Spinal cord (tissue), 10 donors: ENCODE measurements around the gene TRIM6. TPM values are rescaled to one million over a fixed set of nuclear protein-coding genes. Genes with fewer than 3 reads are reported as not detected.
"Not testable (repeated sequence)": the region's sequence is repeated elsewhere in the genome, so short reads cannot be mapped to it uniquely, and the experiment has no call there.

ENCODE experiments used
- DNase-seq, 6 donors: peaks; one replicate each; pipeline versions ENCODE4 v3.0.0 to v3.0.0-alpha.2; 2013 to 2015; ENCODE audit warnings: low spot score in 6 of 6, low read depth in 4 of 6
- H3K27ac ChIP-seq: one replicate; pipeline ENCODE4 v1.5.1; 2013; ENCODE audit warnings: low read depth, low read length, control low read depth
- H3K27me3 ChIP-seq: one replicate; pipeline ENCODE4 v1.6.1; 2013; ENCODE audit warnings: low read length; ENCODE audit not compliant: control insufficient read depth, insufficient read depth
- H3K36me3 ChIP-seq: one replicate; pipeline ENCODE4 v1.6.1; 2013; ENCODE audit warnings: low read length; ENCODE audit not compliant: control insufficient read depth, insufficient read depth
- H3K4me1 ChIP-seq: one replicate; pipeline ENCODE4 v1.6.1; 2013; ENCODE audit warnings: low read length; ENCODE audit not compliant: control insufficient read depth, insufficient read depth
- H3K4me3 ChIP-seq: one replicate; pipeline ENCODE4 v1.5.1; 2013; ENCODE audit warnings: low read depth, low read length, control low read depth
- H3K9me3 ChIP-seq: one replicate; pipeline ENCODE4 v1.6.1; 2013; ENCODE audit warnings: low read length; ENCODE audit not compliant: control insufficient read depth, insufficient read depth
- WGBS: methylation state at CpG from one replicate; pipeline ENCODE4 v1.1.5; 2013; ENCODE audit warnings: missing lambda C conversion rate; ENCODE audit not compliant: insufficient coverage; 5-methylcytosine and 5-hydroxymethylcytosine counted together
- polyA plus RNA-seq, 2 donors: library from polyadenylated mRNA; unstranded; fragments of 120-200 nt; gene quantifications; one replicate each; pipeline ENCODE4 v1.2.1, GENCODE V29; 2013; ENCODE audit not compliant: insufficient read length in 2 of 2
- total RNA-seq, 2 donors: library from RNA; depleted of rRNA in 1 of 2; stranded (reverse); fragments of 120-200 nt in 1 of 2; fragments of >200 nt in 1 of 2; gene quantifications; one replicate each; pipeline versions ENCODE4 v1.2.3 to v1.2.4, GENCODE V29; 2013 to 2014
- donor health status: healthy.

Gene TRIM6
- total and polyA plus RNA-seq, 4 donors, result 1.1 to 4.3 (median 2.5) TPM

DNA sequence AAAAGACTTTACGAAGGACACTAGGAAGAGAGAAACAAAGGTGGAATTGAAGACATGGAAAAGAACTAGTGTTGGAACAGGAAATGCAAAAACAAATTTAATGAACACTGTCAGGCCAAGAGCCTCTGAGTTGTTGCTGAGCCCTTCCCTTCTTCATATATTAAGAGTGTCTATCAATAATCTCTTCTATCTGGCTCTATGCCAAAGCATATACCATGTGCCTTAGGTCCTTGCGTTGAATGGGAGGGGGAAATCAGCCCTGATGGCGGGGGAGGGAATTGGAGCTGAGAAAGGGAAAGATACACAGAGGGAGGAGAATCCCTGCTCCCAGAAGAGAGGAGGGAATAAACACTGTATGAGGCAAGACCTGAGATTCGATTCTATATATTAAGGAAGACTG, 21.3 kb upstream of the TRIM6 start:
- DNase-seq, result no peak
- Histone ChIP-seq H3K9me3 (no peaks in the 10 kb centered on the region), H3K4me1 (no peaks in the 10 kb centered on the region), H3K36me3 (no peaks in the 10 kb centered on the region), H3K27ac (no peak overlapping the region), H3K27me3 (no peaks in the 10 kb centered on the region), H3K4me3 (no peak overlapping the region)
- WGBS, result 90% methylated on average over 3 of the region's 4 CpGs

DNA sequence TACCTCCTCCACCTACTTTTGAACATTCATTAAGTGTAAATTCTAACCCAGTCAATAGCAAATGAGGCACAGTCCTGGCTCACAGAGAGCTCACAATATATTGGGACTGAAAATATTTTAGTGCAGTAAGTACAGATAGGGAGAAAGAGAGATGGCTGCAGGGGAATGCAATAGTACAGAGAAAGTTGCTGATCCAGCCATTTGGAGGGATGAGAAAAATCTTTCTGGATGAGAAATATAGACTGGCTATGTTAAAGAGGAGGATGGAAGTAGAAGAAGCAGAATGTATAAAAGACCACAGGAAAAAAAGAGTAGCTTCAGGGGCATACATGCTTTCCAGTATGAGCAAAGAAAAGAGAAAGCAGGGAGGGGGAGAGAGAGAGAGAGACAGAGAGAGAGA, 19.3 kb upstream of the TRIM6 start:
- Histone ChIP-seq H3K27ac (no peak overlapping the region), H3K9me3 (no peaks in the 10 kb centered on the region), H3K36me3 (no peaks in the 10 kb centered on the region), H3K4me1 (no peaks in the 10 kb centered on the region), H3K4me3 (no peak overlapping the region), H3K27me3 (no peaks in the 10 kb centered on the region)
- DNase-seq, result no peak

DNA sequence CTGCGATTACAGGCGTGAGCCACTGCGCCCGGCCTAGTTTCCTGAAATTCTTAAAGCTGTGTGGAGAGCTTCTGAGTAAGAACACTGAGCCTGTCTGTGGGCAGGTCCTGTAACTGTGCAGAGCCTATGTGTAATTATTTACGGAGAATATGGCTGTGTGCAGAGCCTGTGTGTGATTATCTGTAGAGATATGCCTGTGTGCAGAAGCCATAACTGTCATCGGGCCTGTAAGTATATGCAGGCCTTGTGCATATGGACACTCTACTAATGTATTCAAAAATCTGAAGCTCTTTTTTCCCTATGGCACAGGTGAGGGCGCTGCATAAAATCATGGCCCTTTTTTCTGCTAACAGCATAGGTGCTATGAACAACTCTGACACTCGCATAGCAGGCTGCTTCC, 15.9 kb upstream of the TRIM6 start, which contains the start of gene OR52B6:
TSS of gene OR52B6 (plus strand) at position 301 of the 400 bp plus-strand sequence. CDS start at position 301, 0 bp downstream.
- H3K27ac ChIP-seq, result no peak within 1 kb of the TSS
- H3K36me3 ChIP-seq, result no peaks in the 10 kb centered on the region
- WGBS, result 96% methylated on average over 7 of the region's 8 CpGs
- DNase-seq, result no peak
- H3K9me3 ChIP-seq, result no peaks in the 10 kb centered on the region
- no peaks in the 10 kb centered on the region for H3K4me1 ChIP-seq
- no peak within 1 kb of the TSS for H3K4me3 ChIP-seq
- H3K27me3 ChIP-seq, result no peaks in the 10 kb centered on the region

- H3K9me3 ChIP-seq, result no peaks in the 10 kb centered on the region
- H3K36me3 ChIP-seq, result no peaks in the 10 kb centered on the region
- no peak overlapping the region for H3K27ac ChIP-seq
- no peak overlapping the region for H3K4me3 ChIP-seq
- DNase-seq, result no peak
- no peaks in the 10 kb centered on the region for H3K27me3 ChIP-seq
- WGBS, result 82% methylated on average over 4 of the region's 4 CpGs
- H3K4me1 ChIP-seq, result no peaks in the 10 kb centered on the region
Measured at GRCh38 chr11:5581014-5581413, 15.4 kb upstream of the TRIM6 start.

GRCh38 chr11:5584458-5584857, 12.0 kb upstream of the TRIM6 start:
- DNase-seq, H3K36me3 ChIP-seq, H3K9me3 ChIP-seq, H3K4me3 ChIP-seq, H3K27ac ChIP-seq, H3K27me3 ChIP-seq, H3K4me1 ChIP-seq: not testable (repeated sequence)
- no CpG with 5 or more reads among the region's 5 CpGs for WGBS

- not testable (repeated sequence) for H3K27me3 ChIP-seq, H3K9me3 ChIP-seq
- WGBS, result 96% methylated on average over 31 of the region's 31 CpGs
Measured at GRCh38 chr11:5589906-5590305, 6.5 kb upstream of the TRIM6 start.

GRCh38 chr11:5591613-5592012, 4.8 kb upstream of the TRIM6 start:
- no peak for DNase-seq
- H3K4me3 ChIP-seq, result no peak overlapping the region
- no peak overlapping the region for H3K27ac ChIP-seq
- 100% methylated on average over 1 of the region's 3 CpGs for WGBS
- peaks cover 2% of the 10 kb centered on the region for H3K27me3 ChIP-seq
- peaks cover 6% of the 10 kb centered on the region for H3K4me1 ChIP-seq
- no peaks in the 10 kb centered on the region for H3K36me3 ChIP-seq
- H3K9me3 ChIP-seq, result no peaks in the 10 kb centered on the region

More at GRCh38 chr11:5589906-5590305, 6.5 kb upstream of the TRIM6 start:
- not testable (repeated sequence) for DNase-seq, H3K4me3 ChIP-seq, H3K27ac ChIP-seq, H3K36me3 ChIP-seq, H3K4me1 ChIP-seq

- H3K4me1 ChIP-seq, result peaks cover 6% of the 10 kb centered on the region
- H3K27ac ChIP-seq, result no peak overlapping the region
- no peak overlapping the region for H3K4me3 ChIP-seq
- DNase-seq, result no peak
- H3K36me3 ChIP-seq, result no peaks in the 10 kb centered on the region
- H3K27me3 ChIP-seq, result peaks cover 2% of the 10 kb centered on the region
- no peaks in the 10 kb centered on the region for H3K9me3 ChIP-seq
- 96% methylated on average over 2 of the region's 5 CpGs for WGBS
Measured at GRCh38 chr11:5592615-5593014, 3.8 kb upstream of the TRIM6 start.

- no peak overlapping the region for H3K4me3 ChIP-seq
- H3K9me3 ChIP-seq, result no peaks in the 10 kb centered on the region
- WGBS, result no CpG with 5 or more reads among the region's 1 CpG
- H3K4me1 ChIP-seq, result peaks cover 6% of the 10 kb centered on the region
- H3K27me3 ChIP-seq, result peaks cover 2% of the 10 kb centered on the region
- DNase-seq, result no peak
- H3K27ac ChIP-seq, result no peak overlapping the region
- H3K36me3 ChIP-seq, result no peaks in the 10 kb centered on the region
Measured at GRCh38 chr11:5593146-5593545, 3.3 kb upstream of the TRIM6 start.

DNA sequence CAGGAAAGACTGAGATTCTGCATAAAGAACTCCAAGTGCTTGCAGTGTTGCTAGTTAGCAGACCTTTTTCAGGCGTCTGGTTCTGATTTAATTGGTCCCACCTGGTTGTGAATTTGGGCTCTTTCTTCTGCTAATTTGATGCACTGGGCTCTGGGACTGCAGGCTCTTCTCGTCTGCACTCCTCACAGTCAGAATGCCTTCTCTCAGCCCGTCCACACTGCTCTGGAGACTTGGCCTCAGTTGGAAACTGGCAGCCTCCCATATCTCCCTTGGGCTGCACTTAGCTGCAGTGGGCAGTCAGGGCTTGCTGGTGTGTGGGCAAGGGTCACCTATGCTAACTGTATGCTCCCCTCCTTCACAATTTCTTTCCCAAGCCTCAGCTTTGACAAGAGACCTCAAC, 1.5 kb downstream of the TRIM6 start:
- H3K4me3 ChIP-seq, result no peak overlapping the region
- H3K9me3 ChIP-seq, result no peaks in the 10 kb centered on the region

More for the DNA sequence above, 1.5 kb downstream of the TRIM6 start:
- Histone ChIP-seq H3K36me3 (no peaks in the 10 kb centered on the region), H3K27me3 (peaks cover 2% of the 10 kb centered on the region), H3K4me1 (peaks cover 6% of the 10 kb centered on the region), H3K27ac (no peak overlapping the region)
- peak in 1 of 6 donors; percentile 15 for DNase-seq
- WGBS, result 43% methylated on average over 3 of the region's 3 CpGs
